OCI-LY3 (cell line): ENCODE results near the gene THRAP3.

Experiments
- H2AFZ ChIP-seq: fragments of 200-600, 300-600 bp; shearing (Covaris generic); 2 replicates; pipeline ENCODE4 v1.6.0; 2014; ENCODE audit warnings: antibody characterized with exemption, low read depth, low read length
- H3K27ac ChIP-seq: fragments of 200-600, 300-600 bp; sonication (generic); 2 replicates; pipeline ENCODE4 v1.5.1; 2014; ENCODE audit warnings: mild to moderate bottlenecking, low read length, moderate library complexity, mixed read lengths
- H3K27me3 ChIP-seq: fragments of 200-600, 300-600 bp; sonication (generic); 2 replicates; pipeline ENCODE4 v1.6.1; 2014; ENCODE audit warnings: low read depth, low read length, mixed read lengths
- H3K36me3 ChIP-seq: fragments of 200-600, 300-600 bp; sonication (generic); replicated peaks from 2 replicates; pipeline ENCODE3; 2014; ENCODE audit warnings: low read depth, low read length, mixed read lengths
- H3K4me1 ChIP-seq: fragments of 300-600, 200-600 bp; sonication (generic); 2 replicates; pipeline ENCODE4 v1.6.1; 2014; ENCODE audit warnings: low read length, mixed read lengths
- H3K4me2 ChIP-seq: fragments of 200-600, 300-600 bp; sonication (generic); 2 replicates; pipeline ENCODE4 v1.6.1; 2014; ENCODE audit warnings: low read length, mixed read lengths
- H3K4me3 ChIP-seq: fragments of 300-600, 200-600 bp; sonication (generic); 2 replicates; pipeline ENCODE4 v1.5.1; 2014; ENCODE audit warnings: antibody characterized with exemption, mild to moderate bottlenecking, low read length, moderate library complexity
- H3K79me2 ChIP-seq: fragments of 300-600, 200-600 bp; shearing (Covaris generic); 2 replicates; pipeline ENCODE4 v1.6.1; 2014; ENCODE audit warnings: mild to moderate bottlenecking, low read length, mixed read lengths
- H3K9ac ChIP-seq: fragments of 300-600, 200-600 bp; shearing (Covaris generic); 2 replicates; pipeline ENCODE4 v1.6.0; 2014; ENCODE audit warnings: mild to moderate bottlenecking, low read length, moderate library complexity
- H3K9me3 ChIP-seq: fragments of 200-600, 300-600 bp; shearing (Covaris generic); 2 replicates; pipeline ENCODE4 v1.6.1; 2014; ENCODE audit warnings: low read length, mixed read lengths; ENCODE audit not compliant: insufficient read depth
- H4K20me1 ChIP-seq: fragments of 200-600, 300-600 bp; sonication (generic); 2 replicates; pipeline ENCODE4 v1.6.1; 2016; ENCODE audit warnings: low read length, mixed read lengths; ENCODE audit not compliant: insufficient read depth
- CTCF ChIP-seq: fragments of 200-600, 300-600 bp; sonication (generic); IDR thresholded peaks from 2 replicates; pipeline ENCODE4 v1.5.1; 2014; ENCODE audit warnings: antibody characterized with exemption, low read length, low read depth
- EZH2phosphoT487 ChIP-seq: fragments of 200-600 bp; shearing (Covaris generic); IDR thresholded peaks from 2 replicates; pipeline ENCODE4 v1.6.1; 2018; ENCODE audit warnings: antibody characterized with exemption, mixed run types, low read depth

THRAP3 gene

GRCh38 chr1:36176106-36176949, 47.9 kb upstream of the THRAP3 start:
- H3K4me2 ChIP-seq, result no peak overlapping the region

GRCh38 chr1:36177589-36178431, 46.4 kb upstream of the THRAP3 start:
- Histone ChIP-seq H3K9me3 (no peaks in the 10 kb centered on the region), H3K9ac (no peak overlapping the region), H3K4me3 (no peak overlapping the region), H2AFZ (no peak overlapping the region), H4K20me1 (no peaks in the 10 kb centered on the region; the same call in 1 of the 2 replicates), H3K4me2 (no peak overlapping the region), H3K4me1 (no peaks in the 10 kb centered on the region), H3K27ac (no peak overlapping the region), H3K36me3 (peaks cover 20% of the 10 kb centered on the region), H3K79me2 (no peaks in the 10 kb centered on the region), H3K27me3 (no peaks in the 10 kb centered on the region)
- no peak for TF ChIP-seq EZH2phosphoT487
- no peak for TF ChIP-seq CTCF

More at GRCh38 chr1:36176106-36176949, 47.9 kb upstream of the THRAP3 start:
- Histone ChIP-seq H3K9ac (no peak overlapping the region), H3K4me1 (no peaks in the 10 kb centered on the region), H3K27ac (no peak overlapping the region), H3K79me2 (no peaks in the 10 kb centered on the region), H4K20me1 (no peaks in the 10 kb centered on the region; the same call in 1 of the 2 replicates), H3K27me3 (no peaks in the 10 kb centered on the region), H2AFZ (no peak overlapping the region), H3K36me3 (peaks cover 23% of the 10 kb centered on the region), H3K4me3 (no peak overlapping the region), H3K9me3 (no peaks in the 10 kb centered on the region)
- TF ChIP-seq CTCF (no peak), EZH2phosphoT487 (no peak)

- no peak overlapping the region for H3K4me3 ChIP-seq
- no peaks in the 10 kb centered on the region for H3K4me1 ChIP-seq
- no peak overlapping the region for H3K9ac ChIP-seq
- H4K20me1 ChIP-seq, result no peaks in the 10 kb centered on the region; the same call in 1 of the 2 replicates
- no peak overlapping the region for H3K4me2 ChIP-seq
- no peaks in the 10 kb centered on the region for H3K9me3 ChIP-seq
- no peaks in the 10 kb centered on the region for H3K79me2 ChIP-seq
- H3K27ac ChIP-seq, result no peak overlapping the region
- no peak for TF ChIP-seq CTCF
- peaks cover 18% of the 10 kb centered on the region for H3K36me3 ChIP-seq
- H2AFZ ChIP-seq, result no peak overlapping the region
- H3K27me3 ChIP-seq, result no peaks in the 10 kb centered on the region
Measured at GRCh38 chr1:36178471-36179219, 45.6 kb upstream of the THRAP3 start.

- H3K9me3 ChIP-seq, result no peaks in the 10 kb centered on the region
- no peak overlapping the region for H3K27ac ChIP-seq
- H3K4me1 ChIP-seq, result no peaks in the 10 kb centered on the region
- H3K36me3 ChIP-seq, result peaks cover 12% of the 10 kb centered on the region
- H3K27me3 ChIP-seq, result no peaks in the 10 kb centered on the region
- no peak overlapping the region for H2AFZ ChIP-seq
- TF ChIP-seq CTCF, result no peak
- no peak for TF ChIP-seq EZH2phosphoT487
- no peaks in the 10 kb centered on the region for H3K79me2 ChIP-seq
- H3K4me2 ChIP-seq, result no peak overlapping the region
- H3K4me3 ChIP-seq, result no peak overlapping the region
- no peak overlapping the region for H3K9ac ChIP-seq
- no peaks in the 10 kb centered on the region; the same call in 1 of the 2 replicates for H4K20me1 ChIP-seq
Measured at GRCh38 chr1:36179220-36179600, 45.0 kb upstream of the THRAP3 start.
